GM19397 (cell line): ENCODE results near the gene FBXO31.

Experiments used
- ATAC-seq: cut with Tn5 transposase; IDR thresholded peaks from one replicate; pipeline ENCODE4 v1.9.1; 2021; ENCODE audit warnings: mild to moderate bottlenecking, moderate library complexity; ENCODE audit not compliant: unreplicated experiment

The FBXO31 gene

DNA sequence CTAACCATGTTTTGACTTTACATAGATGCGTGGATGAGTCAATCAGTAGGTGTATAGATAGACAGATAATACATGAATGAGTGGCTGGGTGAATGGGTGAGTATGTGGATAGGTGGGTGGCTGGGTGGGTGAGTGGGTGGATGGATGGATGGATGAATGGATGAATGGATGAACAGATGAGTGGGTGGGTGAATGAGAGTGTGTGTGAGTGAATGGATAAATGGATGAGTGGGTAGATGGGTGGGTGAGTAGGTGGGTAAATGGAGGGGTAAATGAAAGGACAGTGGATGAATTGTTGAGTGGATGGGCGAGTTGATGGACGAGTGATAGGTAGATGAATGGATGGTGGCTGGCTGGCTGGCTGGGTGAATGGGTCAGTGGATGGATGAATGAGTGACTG, 89.6 kb downstream of the FBXO31 start:
- ATAC-seq = no peak

DNA sequence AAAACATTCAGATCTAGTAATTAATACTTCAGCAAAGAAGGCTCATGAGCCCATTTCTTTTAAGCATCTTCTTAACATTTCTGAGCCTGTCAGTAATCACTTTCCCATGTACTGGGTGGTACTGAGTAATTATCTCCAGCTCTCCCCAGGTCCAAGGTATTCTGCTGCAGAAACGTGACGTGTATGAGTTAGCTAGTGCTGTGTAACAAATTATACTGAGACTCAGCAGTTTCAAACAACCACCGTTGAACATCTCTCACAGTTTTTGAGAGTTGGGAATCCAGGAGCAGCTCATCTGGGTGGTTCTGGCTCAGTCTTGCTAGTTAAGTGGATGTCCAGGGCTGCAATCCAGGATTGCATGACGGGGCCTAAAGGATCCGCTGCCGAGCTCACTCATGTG, 91.6 kb downstream of the FBXO31 start:
- no peak for ATAC-seq

GRCh38 chr16:87288753-87289362, 94.7 kb downstream of the FBXO31 start:
- ATAC-seq = no peak

DNA sequence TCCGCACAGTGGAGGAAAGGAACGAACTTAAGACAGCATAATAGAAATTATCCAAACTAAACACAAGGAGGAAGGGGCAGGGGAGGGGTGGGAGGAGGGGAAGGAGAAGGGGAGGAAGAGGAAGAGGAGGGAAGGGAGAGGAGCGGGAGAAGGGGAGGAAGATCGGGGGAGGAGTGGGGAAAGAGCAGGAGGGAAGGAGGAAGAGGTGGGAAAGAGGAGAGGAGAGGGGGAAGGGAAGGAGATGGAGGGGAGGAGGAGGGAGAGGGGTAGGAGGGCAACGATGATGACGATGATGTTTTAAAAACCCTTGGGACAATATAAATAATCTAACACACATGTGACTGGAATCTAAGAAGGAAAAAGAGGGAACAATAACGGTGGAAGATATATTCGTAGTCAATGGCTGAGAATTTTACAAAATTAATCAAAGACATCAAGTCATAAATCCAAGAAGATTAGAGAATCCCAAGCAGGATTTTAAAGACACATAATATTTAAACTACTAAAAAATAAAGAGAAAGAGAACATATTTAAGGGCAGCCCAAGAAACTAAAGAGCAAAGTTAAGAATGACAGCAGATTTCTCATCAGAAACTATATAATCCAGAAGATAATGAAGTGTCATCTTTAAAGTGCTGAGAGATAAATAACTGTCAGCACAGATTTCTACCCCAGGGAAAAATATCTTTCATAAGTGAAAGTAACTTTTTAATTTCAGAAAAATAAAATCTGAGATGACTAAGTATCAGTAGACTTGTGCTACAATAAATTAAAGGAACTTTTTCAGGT, 96.5 kb downstream of the FBXO31 start:
- no peak for ATAC-seq

DNA sequence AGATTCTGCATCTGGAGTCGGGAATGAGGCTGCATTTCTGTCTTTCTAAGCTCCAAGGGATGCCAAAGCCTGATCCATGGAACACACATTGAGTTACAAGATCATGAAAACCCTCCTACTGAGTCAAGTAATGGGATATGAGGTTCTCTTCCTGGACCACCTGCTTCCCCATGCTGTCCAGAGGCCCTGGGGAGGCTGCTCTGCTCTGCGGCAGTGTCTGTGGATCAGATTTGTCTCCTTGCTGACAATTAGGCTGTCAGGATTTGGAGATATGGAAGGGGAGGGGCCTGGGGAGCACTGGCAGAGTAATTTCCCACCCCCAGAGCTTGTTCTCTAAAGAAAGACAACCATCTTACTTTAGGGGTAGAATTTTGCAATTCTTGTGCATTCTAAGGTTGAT, 99.4 kb downstream of the FBXO31 start:
- no peak for ATAC-seq

GRCh38 chr16:87279094-87279658, 104.4 kb downstream of the FBXO31 start:
- no peak for ATAC-seq

GRCh38 chr16:87278191-87279093, 105.1 kb downstream of the FBXO31 start:
- ATAC-seq = no peak
